IMR-90 (cell line): ENCODE results near the gene ITGAE. TPM values are rescaled to one million over a fixed set of nuclear protein-coding genes. Genes with fewer than 3 reads are reported as not detected.
A peak's percentile ranks its signal among the peaks of the same experiment; 100 is the strongest.

Source experiments
- ATAC-seq: fragments of 200-7000 bp; cut with Tn5 transposase; 2 replicates; pipeline ENCODE4 v1.9.1; 2020; ENCODE audit warnings: low read depth, mild to moderate bottlenecking, moderate library complexity
- BruUV-seq: library from RNA; stranded (reverse); fragments of 400-500 nt; replicated peaks from 2 replicates; lab custom pipeline; 2021; lab: Mats Ljungman, UMichigan
- CTCF ChIA-PET: fragments of 300-600 bp; formaldehyde crosslinking; extraction: SDS; loops from one replicate; lab custom pipeline; 2021; ENCODE audit warnings: antibody characterized with exemption; lab: Yijun Ruan, JAX
- POLR2A ChIA-PET: fragments of 300-600 bp; sonication (Branson Sonifier 250); formaldehyde crosslinking; loops from one replicate; lab custom pipeline; 2022; ENCODE audit warnings: antibody characterized with exemption; ENCODE audit not compliant: unreplicated experiment; lab: Charles Lee
- DNase-seq: peaks from one replicate; pipeline ENCODE4 v3.0.0; 2013
- H2AFZ ChIP-seq: replicated peaks from 2 replicates; pipeline ENCODE3; 2013; ENCODE audit warnings: low read length, mild to moderate bottlenecking; ENCODE audit not compliant: poor library complexity
- H2AK5ac ChIP-seq: 2 replicates; pipeline ENCODE4 v1.6.1; 2013; ENCODE audit warnings: low read depth, low read length, inconsistent platforms
- H2AK9ac ChIP-seq: replicated peaks from 2 replicates; pipeline ENCODE3; 2013; ENCODE audit warnings: mild to moderate bottlenecking, low read depth, low read length, moderate library complexity; ENCODE audit not compliant: poor library complexity
- H2BK120ac ChIP-seq: 2 replicates; pipeline ENCODE4 v1.6.1; 2013; ENCODE audit warnings: low read depth, low read length, inconsistent platforms
- H2BK15ac ChIP-seq: 3 replicates; pipeline ENCODE4 v1.6.1; 2013; ENCODE audit warnings: low read depth, low read length, inconsistent platforms
- H2BK20ac ChIP-seq: 2 replicates; pipeline ENCODE4 v1.6.1; 2013; ENCODE audit warnings: low read depth, mild to moderate bottlenecking, inconsistent platforms, low read length, moderate library complexity
- H2BK5ac ChIP-seq: 2 replicates; pipeline ENCODE4 v1.6.1; 2013; ENCODE audit warnings: mild to moderate bottlenecking, low read depth, low read length, inconsistent platforms; ENCODE audit not compliant: poor library complexity, severe bottlenecking
- H3K14ac ChIP-seq: replicated peaks from 2 replicates; pipeline ENCODE4 v1.6.1; 2013; ENCODE audit warnings: low read depth, low read length, inconsistent platforms
- H3K18ac ChIP-seq: 2 replicates; pipeline ENCODE4 v1.6.1; 2013; ENCODE audit warnings: low read depth, low read length, control low read depth
- H3K23ac ChIP-seq: 2 replicates; pipeline ENCODE4 v1.6.1; 2013; ENCODE audit warnings: low read depth, low read length, inconsistent platforms
- H3K27ac ChIP-seq: 2 replicates; pipeline ENCODE4 v1.5.1; 2013; ENCODE audit warnings: mild to moderate bottlenecking, control low read depth, low read length; ENCODE audit not compliant: insufficient read depth
- H3K27me3 ChIP-seq: 2 replicates; pipeline ENCODE4 v1.6.1; 2013; ENCODE audit warnings: low read length; ENCODE audit not compliant: control insufficient read depth, insufficient read depth
- H3K36me3 ChIP-seq: 2 replicates; pipeline ENCODE4 v1.6.1; 2013; ENCODE audit warnings: low read length, mixed read lengths; ENCODE audit not compliant: control insufficient read depth, insufficient read depth
- H3K4ac ChIP-seq: 2 replicates; pipeline ENCODE4 v1.6.1; 2013; ENCODE audit warnings: low read depth, low read length, inconsistent platforms
- H3K4me1 ChIP-seq: 2 replicates; pipeline ENCODE4 v1.6.1; 2013; ENCODE audit warnings: low read length, mixed read lengths; ENCODE audit not compliant: control insufficient read depth, insufficient read depth
- H3K4me2 ChIP-seq: 2 replicates; pipeline ENCODE4 v1.6.1; 2013; ENCODE audit warnings: low read depth, mild to moderate bottlenecking, control low read depth, low read length, moderate library complexity
- H3K4me3 ChIP-seq: 2 replicates; pipeline ENCODE4 v1.5.1; 2013; ENCODE audit warnings: low read depth, mild to moderate bottlenecking, control low read depth, low read length, moderate library complexity; ENCODE audit not compliant: insufficient read depth
- H3K56ac ChIP-seq: 2 replicates; pipeline ENCODE4 v1.6.1; 2013; ENCODE audit warnings: low read length, inconsistent platforms; ENCODE audit not compliant: insufficient read depth; ENCODE audit errors: extremely low read depth
- H3K79me1 ChIP-seq, 2 experiments: 2 replicates each; pipeline ENCODE4 v1.6.1; 2013; ENCODE audit warnings: low read length in 2 of 2, inconsistent platforms in 1 of 2, low read depth in 1 of 2
- H3K9ac ChIP-seq: 2 replicates; pipeline ENCODE4 v1.6.1; 2013; ENCODE audit warnings: low read depth, low read length, control low read depth
- H3K9me1 ChIP-seq: 2 replicates; pipeline ENCODE4 v1.6.1; 2013; ENCODE audit warnings: low read length, inconsistent platforms; ENCODE audit not compliant: insufficient read depth
- H3K9me3 ChIP-seq: 2 replicates; pipeline ENCODE4 v1.6.1; 2013; ENCODE audit warnings: low read length; ENCODE audit not compliant: control insufficient read depth, insufficient read depth
- H4K20me1 ChIP-seq: 2 replicates; pipeline ENCODE4 v1.6.1; 2013; ENCODE audit warnings: low read length, inconsistent platforms; ENCODE audit not compliant: insufficient read depth
- H4K5ac ChIP-seq: 2 replicates; pipeline ENCODE4 v1.6.1; 2013; ENCODE audit warnings: mild to moderate bottlenecking, low read depth, low read length, control low read depth
- H4K8ac ChIP-seq, 2 experiments: 2 replicates each; pipeline ENCODE4 v1.6.1; 2013; ENCODE audit warnings: low read depth in 2 of 2, low read length in 2 of 2, control low read depth in 1 of 2, inconsistent platforms in 1 of 2
- H4K91ac ChIP-seq: 2 replicates; pipeline ENCODE4 v1.6.1; 2013; ENCODE audit warnings: low read depth, low read length, inconsistent platforms; ENCODE audit not compliant: insufficient read depth
- BHLHE40 ChIP-seq: fragments of 150-350 bp; IDR thresholded peaks from 2 replicates; pipeline ENCODE4 v1.6.1; 2016; ENCODE audit warnings: mild to moderate bottlenecking, low read depth, low read length
- CEBPB ChIP-seq: IDR thresholded peaks from 2 replicates; pipeline ENCODE4 v1.6.1; 2012; ENCODE audit warnings: low read depth, low read length, improper control_type of control experiment
- NFE2L2 ChIP-seq: fragments of 150-350 bp; IDR thresholded peaks from 2 replicates; pipeline ENCODE4 v1.6.1; 2016; ENCODE audit warnings: low read depth, mild to moderate bottlenecking, low read length
- POLR2A ChIP-seq: IDR thresholded peaks from 2 replicates; pipeline ENCODE4 v1.6.1; 2012; ENCODE audit warnings: mild to moderate bottlenecking, low read depth, low read length
- RFX5 ChIP-seq: IDR thresholded peaks from 2 replicates; pipeline ENCODE4 v1.8.0; 2012; ENCODE audit warnings: low read depth, mild to moderate bottlenecking, low read length, moderate library complexity
- SMC3 ChIP-seq: fragments of 150-350 bp; IDR thresholded peaks from 2 replicates; pipeline ENCODE4 v1.6.1; 2016; ENCODE audit warnings: low read depth, mild to moderate bottlenecking, antibody characterized with exemption, low read length, moderate library complexity
- WGBS, 2 experiments: methylation state at CpG; one replicate each; pipeline versions ENCODE4 v1.1.5 to v1.1.7; 2013; ENCODE audit warnings: missing lambda C conversion rate in 2 of 2; ENCODE audit not compliant: insufficient read length in 1 of 2; ENCODE audit errors: extremely low coverage in 2 of 2; 5-methylcytosine and 5-hydroxymethylcytosine counted together
- dilution Hi-C: fragments of 300-500 bp; cut with HindIII; formaldehyde crosslinking; loops from one replicate; pipeline ENCODE4 v1.14.3; 2018; ENCODE audit warnings: low sequenced_read_pairs; ENCODE audit not compliant: unreplicated experiment
- in situ Hi-C: fragments of 300-500 bp; cut with MboI; formaldehyde crosslinking; loops from 3 replicates; pipeline ENCODE4 v1.14.3; 2019; ENCODE audit warnings: low sequenced_read_pairs, inconsistent platforms, mixed read lengths
- intact Hi-C: fragments of 100-400 bp; cut with micrococcal nuclease; formaldehyde crosslinking; loops from 2 replicates; pipeline ENCODE4 v1.10.0; 2022
- polyA plus RNA-seq, 3 experiments: library from polyadenylated mRNA; depleted of rRNA; stranded (reverse); fragments of >200 nt; gene quantifications; 2 replicates each; pipeline ENCODE4 v1.2.3, GENCODE V29; 2012; ENCODE audit warnings: low replicate concordance in 1 of 3
- total RNA-seq: library from RNA; depleted of rRNA; stranded (reverse); fragments of >200 nt; gene quantifications from 2 replicates; pipeline ENCODE4 v1.2.3, GENCODE V29; 2012

Gene ITGAE
- total and polyA plus RNA-seq, 2 of the 4 experiments (the other 2 are of a cell fraction), result 54.1 to 60.8 TPM

DNA sequence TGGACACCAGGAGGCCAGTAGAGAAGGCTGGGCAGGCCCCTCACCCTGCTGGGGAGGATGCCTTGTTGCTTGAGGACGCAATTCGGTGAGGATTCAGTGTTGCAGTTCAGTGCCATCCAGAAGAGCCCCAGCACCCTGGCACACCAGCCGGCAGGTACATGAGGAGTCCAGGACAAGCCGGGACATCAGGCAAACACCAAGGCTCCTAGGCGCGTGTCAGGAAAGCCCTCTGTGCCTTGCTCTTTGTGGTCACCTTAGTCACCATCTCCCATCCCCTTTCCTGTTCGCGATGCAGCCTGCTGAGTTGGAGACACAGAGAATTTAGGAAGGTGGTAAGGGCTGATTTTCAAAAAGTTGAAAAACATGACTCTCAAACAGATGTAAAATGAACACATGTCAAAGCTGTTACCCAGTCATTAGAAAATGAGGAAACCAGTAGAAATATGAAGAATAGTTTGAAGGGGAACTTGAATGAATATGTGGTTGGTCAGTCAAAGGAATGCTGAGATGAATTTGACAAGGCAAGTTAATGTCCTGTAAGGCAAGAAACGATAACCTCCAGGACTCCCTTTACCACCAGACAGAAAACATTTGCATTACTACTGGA is 47.3 kb upstream of the ITGAE start:
- Histone ChIP-seq H3K27ac (no peak overlapping the region), H3K9ac (no peak overlapping the region), H2BK120ac (no peak overlapping the region), H2AFZ (no peak overlapping the region), H4K91ac (no peak overlapping the region), H3K4me2 (no peak overlapping the region), H3K18ac (no peak overlapping the region), H3K79me1 (peaks cover 13 to 23% of the 10 kb centered on the region in 2 experiments; a peak in 3 of 4 replicates), H2AK9ac (peak overlapping the region; percentile 5), H2BK5ac (no peak overlapping the region), H4K20me1 (peaks cover 13% of the 10 kb centered on the region; the same call in 1 of the 2 replicates), H3K9me1 (peaks cover 12% of the 10 kb centered on the region), H3K27me3 (peaks cover 9% of the 10 kb centered on the region), H3K4me3 (no peak overlapping the region), H3K56ac (no peak overlapping the region), H3K23ac (no peak overlapping the region), H4K5ac (no peak overlapping the region), H3K4me1 (peaks cover 3% of the 10 kb centered on the region), H2BK20ac (no peak overlapping the region), H3K36me3 (peaks cover 4% of the 10 kb centered on the region; the same call in 1 of the 2 replicates), H4K8ac (no peak overlapping the region), H3K4ac (no peak overlapping the region), H2AK5ac (no peak overlapping the region), H2BK15ac (no peak overlapping the region), H3K9me3 (no peaks in the 10 kb centered on the region), H3K14ac (no peak overlapping the region)
- in situ Hi-C loops, result no loop called here
- intact Hi-C loops, result no loop called here
- DNase-seq, result no peak
- ATAC-seq, result no peak
- TF ChIP-seq NFE2L2 (no peak), POLR2A (no peak), SMC3 (no peak), BHLHE40 (no peak), CEBPB (no peak), RFX5 (no peak)
- POLR2A ChIA-PET, result no interaction called here
- dilution Hi-C loops, result no loop called here
- WGBS, 2 experiments, result no CpG with 5 or more reads among the region's 9 CpGs
- CTCF ChIA-PET, result no interaction called here
- no TSS peak for BruUV-seq
